HL-60 (cell line): ENCODE measurements around the gene EML6.

Source experiments
- CTCF ChIP-seq: IDR thresholded peaks from one replicate; pipeline ENCODE4 v1.5.1; 2011; ENCODE audit warnings: low read length, control low read depth, inconsistent platforms; ENCODE audit not compliant: insufficient read depth
- POLR2AphosphoS5 ChIP-seq: IDR thresholded peaks from 2 replicates; pipeline ENCODE4 v1.6.1; 2012; ENCODE audit warnings: low read depth
- REST ChIP-seq: IDR thresholded peaks from 2 replicates; pipeline ENCODE4 v1.6.1; 2012; ENCODE audit warnings: low read depth; ENCODE audit not compliant: insufficient replicate concordance
- SPI1 ChIP-seq: IDR thresholded peaks from 2 replicates; pipeline ENCODE4 v1.6.1; 2012; ENCODE audit warnings: low read depth, mild to moderate bottlenecking, borderline replicate concordance

DNA sequence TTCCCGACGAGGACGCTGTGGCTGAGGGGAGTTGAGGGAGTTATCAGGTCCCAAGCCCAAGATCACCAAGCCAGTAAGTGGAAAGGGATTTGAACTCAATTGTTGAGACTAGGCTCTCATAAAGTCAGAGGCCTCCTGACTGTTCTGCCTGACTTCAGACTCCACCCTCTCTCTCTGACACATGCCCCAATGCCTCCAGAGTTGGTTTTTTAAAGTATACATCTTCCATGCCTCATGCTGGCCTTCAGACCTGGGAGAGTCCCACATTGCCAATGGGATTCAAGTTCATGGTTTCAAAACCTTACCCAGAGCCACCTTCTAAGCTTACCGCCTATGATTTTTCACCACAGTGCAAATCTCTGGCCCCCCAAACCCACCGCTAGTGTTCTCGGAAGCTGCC, 226.0 kb downstream of the EML6 start:
- TF ChIP-seq CTCF (no peak), POLR2AphosphoS5 (no peak), SPI1 (no peak), REST (no peak)
